NCI-H2196 (cell line): ENCODE measurements around the gene SH3RF1.
A peak's percentile ranks its signal among the peaks of the same experiment; 100 is the strongest.
"Not testable (repeated sequence)": the region's sequence is repeated elsewhere in the genome, so short reads cannot be mapped to it uniquely, and the experiment has no call there.

Experiments
- DNase-seq: peaks from one replicate; lab custom pipeline; 2025; ENCODE audit not compliant: unreplicated experiment; lab: John Stamatoyannopoulos, UW

The SH3RF1 gene

DNA sequence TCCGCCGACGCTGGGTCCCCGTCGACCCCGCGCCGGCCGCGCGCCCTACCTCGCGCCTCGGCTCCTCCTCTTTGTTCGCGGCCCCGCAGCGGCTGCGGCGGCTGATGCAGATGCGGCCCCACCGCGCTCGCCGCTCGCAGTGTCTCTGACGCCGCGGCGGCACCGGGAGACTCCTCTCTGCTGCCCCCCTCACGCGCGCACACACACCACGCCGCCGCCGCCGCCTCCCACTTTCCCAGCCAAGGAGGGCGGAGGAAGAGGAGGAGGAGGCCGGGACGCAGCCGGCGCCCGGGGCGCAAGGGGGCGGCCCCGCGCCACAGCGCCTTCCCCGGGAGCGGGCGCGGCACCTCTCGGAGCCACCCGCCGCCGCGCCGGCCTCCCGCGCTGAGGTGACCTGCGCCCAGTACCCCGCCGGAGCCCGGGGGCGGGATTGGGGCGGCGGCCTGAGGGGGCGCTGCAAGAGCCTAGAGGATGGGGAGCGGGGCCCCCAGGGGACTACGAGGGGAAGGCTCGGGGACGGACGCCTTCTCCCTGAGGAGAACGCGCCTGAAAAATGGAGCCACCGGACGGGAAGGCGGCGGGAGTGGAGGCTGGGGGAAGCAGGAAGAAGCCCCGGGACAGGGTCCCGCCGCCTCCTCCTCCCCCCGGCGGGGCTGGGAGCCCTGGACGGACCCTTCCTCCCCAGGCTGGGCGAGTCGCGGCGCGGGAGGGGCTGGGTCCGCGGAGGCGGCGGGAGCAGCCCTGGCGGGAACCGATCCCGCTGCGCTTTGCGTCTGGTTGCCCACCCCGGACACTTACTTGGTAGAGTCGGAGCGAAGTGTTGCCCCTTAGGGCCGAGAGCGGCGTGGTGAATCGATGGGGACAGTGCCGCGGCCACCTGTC, at the start of gene SH3RF1:
TSS of gene SH3RF1 (minus strand) at position 147 of the 882 bp plus-strand sequence. CDS start 1,744 bp downstream, outside the sequence.
- DNase-seq, result peak; percentile 37

GRCh38 chr4:169315530-169316343, 45.0 kb upstream of the SH3RF1 start:
- no peak for DNase-seq

GRCh38 chr4:169314906-169315305, 44.1 kb upstream of the SH3RF1 start:
- no peak for DNase-seq

DNA sequence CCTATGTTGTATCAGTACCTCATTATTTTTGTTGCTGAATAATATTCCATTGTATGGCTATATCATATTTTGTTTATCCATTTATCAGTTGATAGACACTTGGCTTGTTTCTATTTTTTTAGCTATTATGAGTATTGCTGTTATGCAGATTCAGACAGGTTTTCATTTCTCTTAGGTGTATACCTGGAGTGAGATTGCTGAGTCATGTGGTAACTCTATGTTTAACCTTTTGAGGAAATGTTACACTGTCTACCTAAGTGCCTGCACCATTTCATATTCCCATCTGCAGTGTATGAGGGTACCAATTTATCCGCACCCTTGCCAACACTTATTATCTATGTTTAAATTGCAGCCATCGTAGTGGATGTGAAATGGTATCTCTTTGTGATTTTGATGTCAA, 43.0 kb upstream of the SH3RF1 start:
- no peak for DNase-seq

- DNase-seq, result no peak
Measured at GRCh38 chr4:169312690-169313422, 42.1 kb upstream of the SH3RF1 start.

- DNase-seq, result no peak
Measured at GRCh38 chr4:169311643-169312365, 41.0 kb upstream of the SH3RF1 start.

GRCh38 chr4:169309326-169309967, 38.7 kb upstream of the SH3RF1 start:
- DNase-seq, result no peak

DNA sequence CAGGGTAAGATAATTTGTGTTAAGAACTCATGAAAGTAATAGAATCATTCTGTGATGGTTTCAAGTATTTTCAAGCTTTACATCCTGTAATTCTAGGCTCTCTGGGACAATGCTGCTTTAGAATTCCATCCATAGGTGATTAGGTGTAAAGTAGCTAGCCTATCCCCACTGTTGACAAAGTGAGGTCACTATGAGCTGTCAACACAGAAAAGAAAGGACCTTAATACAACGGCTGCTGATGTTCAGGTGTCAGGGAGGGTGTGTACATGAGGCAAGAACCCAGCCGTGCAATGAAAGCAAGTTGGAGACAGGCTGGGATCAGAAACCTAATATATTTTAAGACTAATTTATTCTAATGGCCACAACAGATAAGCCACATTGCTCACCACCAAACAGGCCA, 36.8 kb upstream of the SH3RF1 start:
- no peak for DNase-seq

DNA sequence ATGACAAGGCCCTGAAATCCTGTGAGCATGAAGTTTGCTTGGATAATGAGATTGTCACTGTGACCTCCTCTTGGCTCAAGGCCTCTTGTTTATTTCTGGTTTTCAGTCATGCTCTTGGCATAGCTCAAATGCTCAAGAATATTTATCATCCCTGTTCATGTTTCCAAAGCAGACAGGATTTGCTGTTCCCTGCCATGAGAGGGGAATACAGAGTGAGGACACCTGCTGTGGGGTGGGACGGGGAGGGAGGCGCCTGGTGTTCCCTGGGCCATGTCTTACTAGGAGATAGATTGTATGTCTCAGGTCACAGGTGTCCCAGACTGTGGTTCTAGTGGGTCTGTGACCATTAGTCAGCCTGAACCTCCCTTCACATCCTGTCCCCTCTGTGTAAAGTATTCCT, 34.9 kb upstream of the SH3RF1 start:
- DNase-seq, result no peak

DNA sequence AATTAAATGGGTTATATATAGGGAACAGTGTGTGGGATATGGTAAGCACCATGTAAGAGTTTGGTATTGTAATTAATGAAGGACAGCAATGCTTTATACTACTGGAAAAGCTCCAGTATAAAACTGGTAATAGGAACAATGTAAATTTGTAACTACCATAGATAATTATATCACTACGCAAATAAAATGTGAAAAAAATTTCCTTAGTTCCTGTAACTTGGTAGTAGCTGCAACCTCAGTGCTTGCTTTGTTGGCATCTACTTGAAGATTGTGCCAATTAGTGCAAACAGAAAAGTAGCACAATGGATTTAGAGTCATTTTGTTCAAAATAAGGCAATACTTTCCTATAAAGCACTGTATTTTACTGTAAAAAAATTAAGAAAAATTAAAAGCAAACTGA, 34.4 kb upstream of the SH3RF1 start:
- no peak for DNase-seq

GRCh38 chr4:169295822-169296221, 25.1 kb upstream of the SH3RF1 start:
- no peak for DNase-seq

DNA sequence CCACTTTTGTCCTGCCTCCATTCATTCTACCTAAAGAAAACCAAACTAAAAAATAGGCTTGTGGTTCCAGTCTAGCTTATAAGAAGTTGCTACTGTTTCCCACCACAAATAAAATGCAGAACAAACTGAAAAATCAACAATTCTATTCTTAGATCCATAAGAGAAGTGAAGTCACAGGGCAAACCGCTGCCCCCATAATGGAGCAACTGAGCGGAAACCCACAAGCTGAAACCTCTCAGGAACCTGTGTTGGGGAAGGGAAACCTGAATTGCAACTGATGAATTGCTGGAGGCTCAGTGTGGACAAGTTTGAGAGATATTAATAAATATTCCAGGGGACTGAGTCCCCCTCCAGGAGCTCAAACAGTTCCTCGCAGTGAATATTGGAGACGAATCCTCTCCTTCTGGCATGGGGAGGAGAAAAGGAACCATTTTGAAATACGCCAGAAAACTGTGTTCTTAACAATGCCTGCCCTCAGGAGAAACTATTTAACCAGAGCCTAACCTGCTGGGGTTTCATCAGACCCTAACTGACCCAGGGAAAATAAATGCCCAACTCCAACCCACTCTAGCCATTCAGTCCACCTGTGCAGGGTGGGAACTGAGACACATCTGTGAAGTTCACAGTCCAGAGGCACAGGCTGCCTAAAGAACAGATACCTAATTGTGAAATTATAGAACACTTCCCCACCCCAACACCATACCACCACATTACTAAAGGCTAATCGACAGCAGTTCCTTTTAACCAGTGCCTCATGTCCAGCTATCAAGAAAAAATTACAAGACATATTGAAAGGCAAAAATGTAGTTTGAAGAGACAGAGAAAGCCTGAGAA, 22.8 kb upstream of the SH3RF1 start:
- no peak for DNase-seq

GRCh38 chr4:169287983-169288382, 17.2 kb upstream of the SH3RF1 start:
- DNase-seq, result not testable (repeated sequence)

GRCh38 chr4:169286562-169287301, 16.0 kb upstream of the SH3RF1 start:
- DNase-seq, result no peak

GRCh38 chr4:169283114-169283509, 12.4 kb upstream of the SH3RF1 start:
- no peak for DNase-seq

- no peak for DNase-seq
Measured at GRCh38 chr4:169282429-169283113, 11.8 kb upstream of the SH3RF1 start.

DNA sequence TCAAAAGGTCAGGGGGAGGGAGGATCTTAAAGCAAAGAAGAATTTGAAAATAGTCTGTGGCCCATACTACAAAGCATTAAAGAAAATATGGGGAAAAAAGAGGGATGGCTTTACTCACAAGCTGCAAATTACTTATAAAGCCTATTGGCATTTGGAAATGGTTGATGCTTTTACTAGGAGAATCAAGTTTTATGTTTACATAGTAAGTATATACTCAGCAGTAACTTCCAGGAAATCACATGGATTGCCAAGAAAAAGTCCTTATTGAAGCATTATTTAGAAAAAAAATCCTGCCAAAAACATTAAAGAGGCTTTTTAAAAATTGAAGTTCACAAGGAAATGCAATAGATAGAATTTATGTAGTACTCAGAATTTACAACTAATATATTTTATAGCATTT, 8.4 kb upstream of the SH3RF1 start:
- DNase-seq, result no peak

DNA sequence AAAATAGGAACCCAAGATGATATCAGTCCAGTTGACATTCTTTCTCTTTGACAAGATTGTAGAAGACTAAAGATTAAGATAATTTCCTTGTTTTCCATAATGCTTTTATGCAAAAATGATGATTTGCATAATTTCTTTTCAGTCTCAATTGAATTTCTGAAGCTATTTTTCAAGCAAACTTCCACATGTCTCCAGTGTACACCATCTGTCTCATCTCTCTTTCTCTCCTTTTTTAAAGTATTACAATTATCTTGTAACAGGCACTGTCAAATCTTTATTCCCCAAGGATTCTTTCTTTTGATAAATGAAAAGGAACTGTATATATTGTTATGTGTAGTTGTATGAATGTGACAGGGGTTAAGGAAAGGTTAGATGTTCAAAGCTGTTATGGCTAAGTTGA, 7.9 kb upstream of the SH3RF1 start:
- DNase-seq, result no peak
